ENCODE measurements around the gene DIP2C.

GRCh38 chr10:486666-487322 lies 202.7 kb downstream of the DIP2C start:
- TF ChIP-seq CTCF (IDR thresholded peaks at IDR 0.05): no peak
- no peak for TF ChIP-seq POLR2A (IDR thresholded peaks at IDR 0.05)
